ENCODE results near the gene CUBN. TPM values are rescaled to one million over a fixed set of nuclear protein-coding genes. Genes with fewer than 3 reads are reported as not detected.

CUBN gene
- total RNA-seq, 1 donor from 2014 or later = 2.7 TPM

DNA sequence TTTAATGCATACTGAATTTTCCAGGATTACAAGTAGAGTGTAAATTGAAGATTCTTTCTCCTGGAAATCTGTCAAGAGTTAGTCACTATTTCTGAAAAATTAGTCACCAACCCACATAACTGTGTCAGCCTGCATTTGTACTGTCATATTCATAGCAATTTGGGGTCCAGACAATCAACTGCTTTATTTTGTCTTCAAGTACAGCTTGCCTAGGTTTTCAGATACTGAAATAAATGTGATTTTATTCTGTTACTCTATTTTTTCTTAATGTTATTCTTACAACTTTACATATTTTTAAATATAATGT lies 55.1 kb downstream of the CUBN start:
- H3K9me3 Mint-ChIP-seq (ENCODE audit: unreplicated experiment) = no peaks in the 10 kb centered on the region
- H3K4me3 ChIP-seq (ENCODE audit: insufficient read depth, low read depth, low read length) = no peak overlapping the region
- peak overlapping the region; percentile 77 for H3K9ac ChIP-seq (ENCODE audit: low read length)
- no peaks in the 10 kb centered on the region for H4K20me1 ChIP-seq (ENCODE audit: insufficient read depth, low read length)
- H3K27me3 Mint-ChIP-seq (ENCODE audit: low read depth, unreplicated experiment) = no peaks in the 10 kb centered on the region
- H3K4me1 ChIP-seq (ENCODE audit: insufficient read depth, low read length) = peaks cover 25% of the 10 kb centered on the region
- no peak overlapping the region for H2AFZ ChIP-seq (ENCODE audit: low read depth, low read length)
- no peak for TF ChIP-seq EZH2 (IDR thresholded peaks at IDR 0.05; ENCODE audit: insufficient read depth, low read length)
- TF ChIP-seq, protein P1, sequence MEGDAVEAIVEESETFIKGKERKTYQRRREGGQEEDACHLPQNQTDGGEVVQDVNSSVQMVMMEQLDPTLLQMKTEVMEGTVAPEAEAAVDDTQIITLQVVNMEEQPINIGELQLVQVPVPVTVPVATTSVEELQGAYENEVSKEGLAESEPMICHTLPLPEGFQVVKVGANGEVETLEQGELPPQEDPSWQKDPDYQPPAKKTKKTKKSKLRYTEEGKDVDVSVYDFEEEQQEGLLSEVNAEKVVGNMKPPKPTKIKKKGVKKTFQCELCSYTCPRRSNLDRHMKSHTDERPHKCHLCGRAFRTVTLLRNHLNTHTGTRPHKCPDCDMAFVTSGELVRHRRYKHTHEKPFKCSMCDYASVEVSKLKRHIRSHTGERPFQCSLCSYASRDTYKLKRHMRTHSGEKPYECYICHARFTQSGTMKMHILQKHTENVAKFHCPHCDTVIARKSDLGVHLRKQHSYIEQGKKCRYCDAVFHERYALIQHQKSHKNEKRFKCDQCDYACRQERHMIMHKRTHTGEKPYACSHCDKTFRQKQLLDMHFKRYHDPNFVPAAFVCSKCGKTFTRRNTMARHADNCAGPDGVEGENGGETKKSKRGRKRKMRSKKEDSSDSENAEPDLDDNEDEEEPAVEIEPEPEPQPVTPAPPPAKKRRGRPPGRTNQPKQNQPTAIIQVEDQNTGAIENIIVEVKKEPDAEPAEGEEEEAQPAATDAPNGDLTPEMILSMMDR (IDR thresholded peaks at IDR 0.05; ENCODE audit: insufficient read depth, low read depth, low read length) = no peak
- no peak overlapping the region for H3K4me3 Mint-ChIP-seq (ENCODE audit: unreplicated experiment)
- no peaks in the 10 kb centered on the region for H3K27me3 ChIP-seq (ENCODE audit: insufficient read depth, low read length)
- H3K27ac ChIP-seq (ENCODE audit: low read depth, low read length) = peak overlapping the region; percentile 94
- H3K27ac Mint-ChIP-seq (ENCODE audit: unreplicated experiment) = peak overlapping the region; percentile 96
- peaks cover 48% of the 10 kb centered on the region for H3K4me1 Mint-ChIP-seq (ENCODE audit: low read depth, unreplicated experiment)
- no peaks in the 10 kb centered on the region for H3K36me3 Mint-ChIP-seq (ENCODE audit: low read depth, unreplicated experiment)
- peak overlapping the region; percentile 17 for H3K4me2 ChIP-seq (ENCODE audit: low read length)
- FAIRE-seq (peak; percentile 60), DNase-seq (ENCODE audit: low read depth) (peak; percentile 70)
- no peaks in the 10 kb centered on the region for H3K79me2 ChIP-seq (ENCODE audit: insufficient read depth, low read length)
- H3K36me3 ChIP-seq (ENCODE audit: insufficient read depth, low read length) = no peaks in the 10 kb centered on the region
- H3K9me3 ChIP-seq (ENCODE audit: insufficient read depth, low read depth, low read length) = no peaks in the 10 kb centered on the region

DNA sequence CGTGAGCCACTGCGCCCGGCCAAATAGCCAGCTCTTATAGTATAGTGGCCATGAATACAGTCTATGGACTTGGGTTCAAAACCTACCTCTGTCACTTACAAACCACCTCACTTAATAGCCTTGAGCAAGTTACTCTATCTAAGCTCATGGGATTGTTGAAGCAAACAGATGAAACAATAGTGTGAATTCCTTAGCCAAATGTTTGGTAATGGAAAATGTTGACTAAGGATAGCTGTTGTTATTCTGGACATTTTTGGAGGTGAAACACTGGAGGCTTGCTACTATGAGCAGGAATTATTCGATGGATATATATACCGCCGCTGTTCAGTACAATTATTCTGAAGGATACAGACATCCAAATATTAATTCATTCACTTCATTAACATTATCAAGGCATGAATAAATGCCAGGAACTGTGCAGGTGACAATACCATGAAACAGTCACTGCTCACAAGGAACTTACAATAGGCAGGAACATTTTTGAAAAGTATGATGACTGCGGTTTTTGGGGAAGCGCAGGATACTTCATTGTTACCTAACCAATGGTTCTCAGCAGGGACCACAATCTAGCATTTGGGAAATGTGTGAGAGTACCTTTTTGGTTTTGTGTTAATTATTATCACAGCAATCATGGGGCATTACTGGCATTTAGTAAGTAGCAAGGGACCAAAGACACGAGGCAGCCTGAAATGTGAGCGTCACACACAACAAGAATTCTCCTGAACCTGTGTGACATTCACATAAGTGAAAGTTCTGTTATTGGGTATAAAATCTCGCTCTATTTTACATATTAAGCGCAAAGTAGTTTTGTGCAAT lies 55.7 kb downstream of the CUBN start:
- Mint-ChIP-seq H3K9me3 (ENCODE audit: unreplicated experiment) (no peaks in the 10 kb centered on the region), H3K36me3 (ENCODE audit: low read depth, unreplicated experiment) (no peaks in the 10 kb centered on the region), H3K27ac (ENCODE audit: unreplicated experiment) (peak overlapping the region; percentile 96), H3K4me3 (ENCODE audit: unreplicated experiment) (no peak overlapping the region), H3K27me3 (ENCODE audit: low read depth, unreplicated experiment) (no peaks in the 10 kb centered on the region), H3K4me1 (ENCODE audit: low read depth, unreplicated experiment) (peaks cover 47% of the 10 kb centered on the region)
- DNase-seq (ENCODE audit: low read depth) (no peak), FAIRE-seq (peak; percentile 23)
- H3K79me2 ChIP-seq (ENCODE audit: insufficient read depth, low read length) = no peaks in the 10 kb centered on the region
- peak overlapping the region; percentile 17 for H3K4me2 ChIP-seq (ENCODE audit: low read length)
- no peak for TF ChIP-seq EZH2 (IDR thresholded peaks at IDR 0.05; ENCODE audit: insufficient read depth, low read length)
- TF ChIP-seq, protein P1 (IDR thresholded peaks at IDR 0.05; ENCODE audit: insufficient read depth, low read depth, low read length) = no peak
- no peaks in the 10 kb centered on the region for H3K9me3 ChIP-seq (ENCODE audit: insufficient read depth, low read depth, low read length)
- H3K4me3 ChIP-seq (ENCODE audit: insufficient read depth, low read depth, low read length) = no peak overlapping the region
- no peaks in the 10 kb centered on the region for H3K27me3 ChIP-seq (ENCODE audit: insufficient read depth, low read length)
- H3K4me1 ChIP-seq (ENCODE audit: insufficient read depth, low read length) = peaks cover 25% of the 10 kb centered on the region
- H3K9ac ChIP-seq (ENCODE audit: low read length) = peak overlapping the region; percentile 49
- H4K20me1 ChIP-seq (ENCODE audit: insufficient read depth, low read length) = no peaks in the 10 kb centered on the region
- peak overlapping the region; percentile 94 for H3K27ac ChIP-seq (ENCODE audit: low read depth, low read length)
- H3K36me3 ChIP-seq (ENCODE audit: insufficient read depth, low read length) = no peaks in the 10 kb centered on the region
- H2AFZ ChIP-seq (ENCODE audit: low read depth, low read length) = no peak overlapping the region

DNA sequence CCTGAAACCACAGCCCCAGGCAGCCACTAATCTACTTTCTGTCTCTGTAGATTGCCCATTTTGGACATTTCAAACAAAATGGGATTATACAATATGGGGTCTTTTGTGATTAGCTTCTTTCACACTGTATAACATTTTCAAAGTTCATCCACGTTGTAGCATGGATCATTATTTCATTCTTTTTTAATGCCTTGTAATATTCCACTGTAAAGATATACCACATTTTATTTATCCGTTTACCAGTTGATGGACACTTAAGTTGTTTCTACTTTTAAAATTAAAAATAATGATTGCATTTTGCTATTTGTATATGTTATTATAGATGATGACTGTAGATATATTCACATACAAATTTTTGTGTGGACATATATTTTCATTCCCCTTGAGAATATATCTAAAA lies 60.7 kb downstream of the CUBN start:
- H2AFZ ChIP-seq (ENCODE audit: low read depth, low read length) = no peak overlapping the region
- no peak overlapping the region for H3K4me3 ChIP-seq (ENCODE audit: insufficient read depth, low read depth, low read length)
- DNase-seq (ENCODE audit: low read depth) = no peak
- Mint-ChIP-seq H3K27me3 (ENCODE audit: low read depth, unreplicated experiment) (no peaks in the 10 kb centered on the region), H3K27ac (ENCODE audit: unreplicated experiment) (no peak overlapping the region), H3K4me1 (ENCODE audit: low read depth, unreplicated experiment) (peaks cover 43% of the 10 kb centered on the region), H3K4me3 (ENCODE audit: unreplicated experiment) (no peak overlapping the region), H3K9me3 (ENCODE audit: unreplicated experiment) (no peaks in the 10 kb centered on the region), H3K36me3 (ENCODE audit: low read depth, unreplicated experiment) (no peaks in the 10 kb centered on the region)
- peaks cover 15% of the 10 kb centered on the region for H3K4me1 ChIP-seq (ENCODE audit: insufficient read depth, low read length)
- no peaks in the 10 kb centered on the region for H3K36me3 ChIP-seq (ENCODE audit: insufficient read depth, low read length)
- no peaks in the 10 kb centered on the region for H3K9me3 ChIP-seq (ENCODE audit: insufficient read depth, low read depth, low read length)
- no peak overlapping the region for H3K27ac ChIP-seq (ENCODE audit: low read depth, low read length)
- H3K4me2 ChIP-seq (ENCODE audit: low read length) = no peak overlapping the region
- no peaks in the 10 kb centered on the region for H3K27me3 ChIP-seq (ENCODE audit: insufficient read depth, low read length)
- H3K79me2 ChIP-seq (ENCODE audit: insufficient read depth, low read length) = no peaks in the 10 kb centered on the region
- FAIRE-seq = no peak
- H4K20me1 ChIP-seq (ENCODE audit: insufficient read depth, low read length) = no peaks in the 10 kb centered on the region
- no peak overlapping the region for H3K9ac ChIP-seq (ENCODE audit: low read length)
- TF ChIP-seq, protein P1 (IDR thresholded peaks at IDR 0.05; ENCODE audit: insufficient read depth, low read depth, low read length) = no peak

Measured in astrocyte (in vitro differentiated cells and primary cell).